PC-3 (cell line): ENCODE measurements around the gene KCNT2. TPM values are rescaled to one million over a fixed set of nuclear protein-coding genes. Genes with fewer than 3 reads are reported as not detected.

Experiments used
- ATAC-seq: fragments of 200-7000 bp; cut with Tn5 transposase; 2 replicates; pipeline ENCODE4 v1.9.1; 2020; ENCODE audit warnings: mild to moderate bottlenecking, moderate library complexity
- BruUV-seq: library from RNA; stranded (reverse); fragments of 400-500 nt; replicated peaks from 2 replicates; lab custom pipeline; 2021; lab: Mats Ljungman, UMichigan
- CTCF ChIA-PET: fragments of 300-600 bp; sonication (Branson Sonifier 250); formaldehyde crosslinking; loops from one replicate; lab custom pipeline; 2022; ENCODE audit warnings: antibody characterized with exemption; lab: Charles Lee
- POLR2A ChIA-PET: fragments of 300-600 bp; sonication (Branson Sonifier 250); formaldehyde crosslinking; loops from one replicate; lab custom pipeline; 2022; ENCODE audit warnings: antibody characterized with exemption; ENCODE audit not compliant: unreplicated experiment; lab: Charles Lee
- DNase-seq: peaks from one replicate; pipeline ENCODE4 v3.0.0-alpha.2; 2015
- H2AFZ ChIP-seq: fragments of 300-600 bp; sonication (generic); 2 replicates; pipeline ENCODE4 v1.6.0; 2016; ENCODE audit warnings: antibody characterized with exemption, low read length
- H3F3A ChIP-seq: fragments of 300-600 bp; sonication (generic); one replicate; pipeline ENCODE4 v1.6.0; 2017; ENCODE audit warnings: antibody characterized with exemption, low read length, control low read depth, mild to moderate bottlenecking; ENCODE audit not compliant: unreplicated experiment
- H3K27ac ChIP-seq: fragments of 300-600 bp; sonication (generic); 2 replicates; pipeline ENCODE4 v1.5.1; 2016; ENCODE audit warnings: mild to moderate bottlenecking, low read length
- H3K27me3 ChIP-seq: fragments of 300-600 bp; sonication (generic); 2 replicates; pipeline ENCODE4 v1.6.1; 2016; ENCODE audit warnings: low read length, mixed read lengths
- H3K36me3 ChIP-seq: fragments of 300-600 bp; sonication (generic); 2 replicates; pipeline ENCODE4 v1.6.1; 2016; ENCODE audit warnings: low read depth, mixed run types, low read length, mixed read lengths
- H3K4me1 ChIP-seq: fragments of 300-600 bp; sonication (generic); 2 replicates; pipeline ENCODE4 v1.5.1; 2016; ENCODE audit warnings: low read length; ENCODE audit not compliant: insufficient read depth
- H3K4me2 ChIP-seq: fragments of 300-600 bp; sonication (generic); 2 replicates; pipeline ENCODE4 v1.6.0; 2016; ENCODE audit warnings: low read length
- H3K4me3 ChIP-seq: fragments of 300-600 bp; sonication (generic); 2 replicates; pipeline ENCODE4 v1.5.1; 2016; ENCODE audit warnings: mild to moderate bottlenecking, low read length, mixed read lengths
- H3K79me2 ChIP-seq: fragments of 300-600 bp; sonication (generic); 2 replicates; pipeline ENCODE4 v1.6.1; 2017; ENCODE audit warnings: low read length, mixed read lengths
- H3K9ac ChIP-seq: fragments of 300-600 bp; sonication (generic); 2 replicates; pipeline ENCODE4 v1.6.0; 2016; ENCODE audit warnings: mild to moderate bottlenecking, low read length
- H3K9me2 ChIP-seq: fragments of 300-600 bp; sonication (generic); replicated peaks from 2 replicates; pipeline ENCODE4 v1.6.1; 2016; ENCODE audit warnings: mixed run types, low read length, mixed read lengths
- H3K9me3 ChIP-seq: fragments of 300-600 bp; sonication (generic); 2 replicates; pipeline ENCODE4 v1.6.1; 2016; ENCODE audit warnings: low read length, mixed read lengths
- H4K20me1 ChIP-seq: fragments of 300-600 bp; sonication (generic); 2 replicates; pipeline ENCODE4 v1.6.1; 2016; ENCODE audit warnings: low read length, mixed read lengths
- EZH2 ChIP-seq: fragments of 300-600 bp; sonication (generic); IDR thresholded peaks from one replicate; pipeline ENCODE4 v1.6.1; 2017; ENCODE audit warnings: antibody characterized with exemption, mild to moderate bottlenecking, low read length; ENCODE audit not compliant: unreplicated experiment
- EZH2phosphoT487 ChIP-seq: fragments of 300-600 bp; sonication (generic); IDR thresholded peaks from 2 replicates; pipeline ENCODE4 v1.6.1; 2018; ENCODE audit warnings: mild to moderate bottlenecking, antibody characterized with exemption, low read length, borderline replicate concordance
- intact Hi-C: fragments of 100-400 bp; cut with micrococcal nuclease; formaldehyde crosslinking; loops from 2 replicates; pipeline ENCODE4 v1.9.0; 2023
- microRNA-seq: library from miRNA; unstranded; fragments of <30 nt; microRNA quantifications from one replicate; pipeline ENCODE4 v1.1.0, GENCODE V29; 2020; ENCODE audit not compliant: unreplicated experiment
- total RNA-seq: library from RNA; depleted of rRNA; stranded (reverse); fragments of >200 nt; gene quantifications from 2 replicates; pipeline ENCODE4 v1.2.3, GENCODE V29; 2014; rRNA removed
- TF ChIP-seq, protein P1 (sequence below): fragments of 300-600 bp; sonication (generic); conservative IDR thresholded peaks from 2 replicates; pipeline ENCODE4 v1.5.1; 2017; ENCODE audit warnings: antibody characterized with exemption, low read depth, mild to moderate bottlenecking, low read length

The KCNT2 gene
- total RNA-seq, 1 experiment from 2014 or later, result 0.26 TPM

DNA sequence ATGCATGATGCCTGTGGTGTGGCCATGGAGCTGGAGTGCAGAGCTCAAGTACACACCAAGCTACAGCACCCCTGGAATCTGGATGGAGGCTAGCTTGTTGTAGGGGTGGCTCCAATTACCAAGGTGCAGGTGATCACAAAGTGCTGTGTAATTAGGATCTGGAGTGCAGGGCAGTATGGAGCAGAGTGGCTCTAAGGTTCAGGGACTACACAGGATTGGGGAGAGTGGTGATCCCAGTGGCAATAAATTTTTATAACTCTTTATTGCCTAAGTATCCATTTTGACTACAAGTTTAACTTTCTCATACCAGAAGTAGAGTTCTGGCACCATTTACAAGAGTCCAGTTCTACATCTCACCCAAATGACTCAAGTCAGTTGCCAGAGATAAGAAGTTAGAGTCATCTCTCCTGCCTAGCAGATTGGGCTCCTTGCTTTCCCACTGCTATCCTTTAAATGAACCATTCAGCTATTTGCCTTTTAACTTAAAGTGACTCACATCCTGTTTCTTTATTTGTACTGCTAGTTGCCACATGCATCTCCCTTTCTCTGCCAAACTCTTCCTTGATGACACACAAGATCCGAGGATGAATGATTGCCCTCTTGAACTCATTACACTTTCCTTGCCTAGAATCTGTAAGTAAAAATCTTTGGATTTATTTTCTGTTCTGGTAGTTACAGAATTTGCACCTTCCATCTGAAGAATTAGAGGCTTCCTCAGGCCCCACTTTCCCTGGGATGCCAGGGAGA, 427.2 kb downstream of the KCNT2 start:
- DNase-seq (peak; percentile 83), ATAC-seq (peak; percentile 94)
- Histone ChIP-seq H4K20me1 (no peaks in the 10 kb centered on the region), H3F3A (no peaks in the 10 kb centered on the region), H3K27ac (peak overlapping the region; percentile 85), H2AFZ (no peak overlapping the region), H3K4me2 (peak overlapping the region; percentile 31), H3K36me3 (no peaks in the 10 kb centered on the region), H3K9me3 (no peaks in the 10 kb centered on the region), H3K9ac (peak overlapping the region; percentile 14; the same call in 1 of the 2 replicates), H3K27me3 (no peaks in the 10 kb centered on the region), H3K4me3 (no peak overlapping the region), H3K79me2 (no peaks in the 10 kb centered on the region), H3K9me2 (no peaks in the 10 kb centered on the region), H3K4me1 (peaks cover 15% of the 10 kb centered on the region)
- TF ChIP-seq EZH2, result no peak
- TF ChIP-seq EZH2phosphoT487, result no peak
- TF ChIP-seq, protein P1, sequence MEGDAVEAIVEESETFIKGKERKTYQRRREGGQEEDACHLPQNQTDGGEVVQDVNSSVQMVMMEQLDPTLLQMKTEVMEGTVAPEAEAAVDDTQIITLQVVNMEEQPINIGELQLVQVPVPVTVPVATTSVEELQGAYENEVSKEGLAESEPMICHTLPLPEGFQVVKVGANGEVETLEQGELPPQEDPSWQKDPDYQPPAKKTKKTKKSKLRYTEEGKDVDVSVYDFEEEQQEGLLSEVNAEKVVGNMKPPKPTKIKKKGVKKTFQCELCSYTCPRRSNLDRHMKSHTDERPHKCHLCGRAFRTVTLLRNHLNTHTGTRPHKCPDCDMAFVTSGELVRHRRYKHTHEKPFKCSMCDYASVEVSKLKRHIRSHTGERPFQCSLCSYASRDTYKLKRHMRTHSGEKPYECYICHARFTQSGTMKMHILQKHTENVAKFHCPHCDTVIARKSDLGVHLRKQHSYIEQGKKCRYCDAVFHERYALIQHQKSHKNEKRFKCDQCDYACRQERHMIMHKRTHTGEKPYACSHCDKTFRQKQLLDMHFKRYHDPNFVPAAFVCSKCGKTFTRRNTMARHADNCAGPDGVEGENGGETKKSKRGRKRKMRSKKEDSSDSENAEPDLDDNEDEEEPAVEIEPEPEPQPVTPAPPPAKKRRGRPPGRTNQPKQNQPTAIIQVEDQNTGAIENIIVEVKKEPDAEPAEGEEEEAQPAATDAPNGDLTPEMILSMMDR, result no peak
- POLR2A ChIA-PET, result no interaction called here
- CTCF ChIA-PET, result interaction anchor here (0.7 kb wide), 1 partner anchor 989 kb away, joined by 3 read pairs; no protein-coding TSS in a partner anchor
- no TSS peak for BruUV-seq
- intact Hi-C loops, result no loop called here

DNA sequence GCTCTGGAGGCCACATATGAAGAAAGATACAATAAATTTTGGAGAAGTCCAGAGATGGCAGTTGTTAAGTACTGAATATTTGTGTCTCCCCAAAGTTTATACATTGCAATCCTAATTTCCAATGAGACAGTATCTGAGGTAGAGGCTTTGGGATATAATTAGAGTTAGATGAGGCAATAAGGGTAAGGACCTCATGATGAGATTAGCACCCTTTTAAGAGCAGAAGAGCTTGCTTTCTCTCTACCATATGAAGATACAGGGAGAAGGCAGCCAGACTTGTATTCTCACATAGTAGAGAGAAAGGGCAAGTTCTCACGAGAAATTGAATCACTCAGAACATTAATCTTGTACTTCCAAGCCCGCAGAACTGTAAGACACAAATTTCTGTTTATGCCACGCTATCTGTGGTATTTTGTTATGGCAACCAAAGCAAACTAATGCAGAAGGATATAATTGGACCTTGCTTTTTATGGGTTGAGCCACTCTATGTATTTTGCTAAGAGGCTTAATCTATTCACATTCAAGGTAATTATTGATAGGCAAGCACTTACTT, 430.1 kb downstream of the KCNT2 start:
- CTCF ChIA-PET, result no interaction called here
- Histone ChIP-seq H2AFZ (no peak overlapping the region), H3K79me2 (no peaks in the 10 kb centered on the region), H3K27me3 (no peaks in the 10 kb centered on the region), H3K4me3 (no peak overlapping the region), H4K20me1 (no peaks in the 10 kb centered on the region), H3K4me1 (peaks cover 15% of the 10 kb centered on the region), H3K9ac (no peak overlapping the region), H3K27ac (no peak overlapping the region), H3K4me2 (no peak overlapping the region), H3K9me2 (no peaks in the 10 kb centered on the region), H3F3A (no peaks in the 10 kb centered on the region), H3K9me3 (no peaks in the 10 kb centered on the region), H3K36me3 (no peaks in the 10 kb centered on the region)
- POLR2A ChIA-PET, result no interaction called here
- TF ChIP-seq EZH2phosphoT487 (no peak), EZH2 (no peak)
- TF ChIP-seq, protein P1, result no peak
- no TSS peak for BruUV-seq
- intact Hi-C loops, result no loop called here
- ATAC-seq, result no peak
- DNase-seq, result no peak

Small RNA genes lying within 50 kb of the gene (microRNA-seq; reads per million reads assigned to microRNA genes)
- not detected for gene MIR4735

Other genes with a start within 250 kb of the KCNT2 start
- gene CFH, start 43.6 kb upstream of the KCNT2 start, total RNA-seq, result 0.80 and 1.9 TPM in 2 replicates
- not detected in 2 replicates for gene CFHR3, start 166.4 kb upstream of the KCNT2 start, total RNA-seq
- not detected in 2 replicates for gene CFHR1, start 211.3 kb upstream of the KCNT2 start, total RNA-seq